A673 (cell line): ENCODE measurements around the gene ANO3.
"Not testable (repeated sequence)": the region's sequence is repeated elsewhere in the genome, so short reads cannot be mapped to it uniquely, and the experiment has no call there.

Experiments used
- CTCF ChIP-seq: fragments of 300-800, 200-600 bp; sonication (generic); conservative IDR thresholded peaks from 2 replicates; pipeline ENCODE4 v1.5.1; 2017; ENCODE audit warnings: low read depth, mild to moderate bottlenecking, antibody characterized with exemption, low read length, moderate library complexity, mixed read lengths
- EZH2 ChIP-seq: fragments of 200-600 bp; sonication (generic); IDR thresholded peaks from 2 replicates; pipeline ENCODE4 v1.6.1; 2017; ENCODE audit warnings: borderline replicate concordance, low read depth, mild to moderate bottlenecking, mixed read lengths, antibody characterized with exemption, low read length; ENCODE audit not compliant: poor library complexity, severe bottlenecking

GRCh38 chr11:26643314-26643713 lies 311.4 kb downstream of the ANO3 start:
- not testable (repeated sequence) for TF ChIP-seq CTCF, EZH2
